Astrocyte (in vitro differentiated cells and primary cell): ENCODE results near the gene CTNNA3.

ENCODE experiments used
- EZH2 ChIP-seq: IDR thresholded peaks from 2 replicates; pipeline ENCODE4 v1.6.1; 2012; ENCODE audit warnings: mild to moderate bottlenecking, low read length, inconsistent platforms; ENCODE audit not compliant: insufficient read depth
- TF ChIP-seq, protein P1 (sequence below): IDR thresholded peaks from 2 replicates; pipeline ENCODE4 v1.5.1; 2011; ENCODE audit warnings: low read depth, mild to moderate bottlenecking, inconsistent platforms, low read length, moderate library complexity; ENCODE audit not compliant: insufficient read depth

DNA sequence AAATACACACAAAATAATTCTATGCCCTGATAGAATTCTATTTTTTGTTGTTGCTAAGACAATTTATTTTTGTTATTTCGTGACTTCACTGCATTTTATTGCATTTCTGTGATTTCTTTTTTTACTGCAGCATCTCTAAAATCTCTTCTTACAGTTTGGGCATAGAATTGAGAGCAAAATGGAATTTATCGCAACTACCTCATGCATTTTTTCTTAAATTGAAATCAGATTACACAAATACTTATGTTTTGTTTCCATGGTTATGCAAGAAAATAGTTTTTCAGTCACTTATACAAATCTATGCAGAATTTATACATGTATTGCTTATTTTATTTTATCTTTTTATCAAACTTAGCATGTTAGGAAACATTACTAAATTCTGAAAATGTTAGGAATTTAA is 1552.0 kb downstream of the CTNNA3 start:
- TF ChIP-seq, protein P1, sequence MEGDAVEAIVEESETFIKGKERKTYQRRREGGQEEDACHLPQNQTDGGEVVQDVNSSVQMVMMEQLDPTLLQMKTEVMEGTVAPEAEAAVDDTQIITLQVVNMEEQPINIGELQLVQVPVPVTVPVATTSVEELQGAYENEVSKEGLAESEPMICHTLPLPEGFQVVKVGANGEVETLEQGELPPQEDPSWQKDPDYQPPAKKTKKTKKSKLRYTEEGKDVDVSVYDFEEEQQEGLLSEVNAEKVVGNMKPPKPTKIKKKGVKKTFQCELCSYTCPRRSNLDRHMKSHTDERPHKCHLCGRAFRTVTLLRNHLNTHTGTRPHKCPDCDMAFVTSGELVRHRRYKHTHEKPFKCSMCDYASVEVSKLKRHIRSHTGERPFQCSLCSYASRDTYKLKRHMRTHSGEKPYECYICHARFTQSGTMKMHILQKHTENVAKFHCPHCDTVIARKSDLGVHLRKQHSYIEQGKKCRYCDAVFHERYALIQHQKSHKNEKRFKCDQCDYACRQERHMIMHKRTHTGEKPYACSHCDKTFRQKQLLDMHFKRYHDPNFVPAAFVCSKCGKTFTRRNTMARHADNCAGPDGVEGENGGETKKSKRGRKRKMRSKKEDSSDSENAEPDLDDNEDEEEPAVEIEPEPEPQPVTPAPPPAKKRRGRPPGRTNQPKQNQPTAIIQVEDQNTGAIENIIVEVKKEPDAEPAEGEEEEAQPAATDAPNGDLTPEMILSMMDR: no peak
- no peak for TF ChIP-seq EZH2
